Karpas-422 (cell line): ENCODE measurements around the gene LCMT2. TPM values are rescaled to one million over a fixed set of nuclear protein-coding genes. Genes with fewer than 3 reads are reported as not detected.

ENCODE experiments used
- DNase-seq: peaks from one replicate; pipeline ENCODE4 v3.0.0-alpha.2; 2015
- H2AFZ ChIP-seq: fragments of 200-600 bp; sonication (generic); 2 replicates; pipeline ENCODE4 v1.6.1; 2014; ENCODE audit warnings: antibody characterized with exemption, low read length, mixed read lengths
- H3K27ac ChIP-seq: fragments of 200-600 bp; sonication (generic); 2 replicates; pipeline ENCODE4 v1.5.1; 2014; ENCODE audit warnings: mild to moderate bottlenecking, low read length, moderate library complexity
- H3K27me3 ChIP-seq: fragments of 200-600 bp; sonication (generic); 2 replicates; pipeline ENCODE4 v1.6.1; 2014; ENCODE audit warnings: low read length, mixed read lengths
- H3K36me3 ChIP-seq: fragments of 200-600 bp; sonication (generic); 2 replicates; pipeline ENCODE4 v1.6.1; 2014; ENCODE audit warnings: low read length, mixed read lengths; ENCODE audit not compliant: insufficient read depth
- H3K4me1 ChIP-seq: fragments of 200-600 bp; sonication (generic); 2 replicates; pipeline ENCODE4 v1.6.1; 2014; ENCODE audit warnings: mild to moderate bottlenecking, low read length, mixed read lengths
- H3K4me2 ChIP-seq: fragments of 200-600 bp; sonication (generic); 2 replicates; pipeline ENCODE4 v1.6.1; 2014; ENCODE audit warnings: low read length, low read depth, mild to moderate bottlenecking; ENCODE audit not compliant: poor library complexity, severe bottlenecking
- H3K4me3 ChIP-seq: fragments of 200-600 bp; sonication (generic); 2 replicates; pipeline ENCODE4 v1.5.1; 2014; ENCODE audit warnings: mild to moderate bottlenecking, antibody characterized with exemption, low read length, mixed read lengths
- H3K79me2 ChIP-seq: fragments of 200-600 bp; sonication (generic); 2 replicates; pipeline ENCODE4 v1.6.1; 2014; ENCODE audit warnings: mild to moderate bottlenecking, low read length, mixed read lengths
- H3K9ac ChIP-seq: fragments of 200-600 bp; sonication (generic); 2 replicates; pipeline ENCODE4 v1.6.0; 2014; ENCODE audit warnings: low read length
- H3K9me2 ChIP-seq: fragments of 200-600 bp; sonication (generic), shearing (Covaris generic); replicated peaks from 2 replicates; pipeline ENCODE4 v1.6.0; 2014; ENCODE audit warnings: mild to moderate bottlenecking, low read length, moderate library complexity; ENCODE audit not compliant: insufficient read depth
- H3K9me3 ChIP-seq: fragments of 300-700, 200-600 bp; sonication (generic); 2 replicates; pipeline ENCODE4 v1.6.1; 2014; ENCODE audit warnings: low read length, mixed read lengths
- H4K20me1 ChIP-seq: fragments of 200-600 bp; sonication (generic); 2 replicates; pipeline ENCODE4 v1.6.1; 2014; ENCODE audit warnings: mild to moderate bottlenecking, antibody characterized with exemption, low read length, low read depth; ENCODE audit not compliant: insufficient read depth
- total RNA-seq: library from RNA; depleted of rRNA; stranded (reverse); fragments of >200 nt; shearing (Covaris generic); gene quantifications from 2 replicates; pipeline ENCODE4 v1.2.3, GENCODE V29; 2014; ENCODE audit warnings: low replicate concordance

Gene LCMT2
- total RNA-seq, 1 experiment from 2014 or later = 11.1 TPM

DNA sequence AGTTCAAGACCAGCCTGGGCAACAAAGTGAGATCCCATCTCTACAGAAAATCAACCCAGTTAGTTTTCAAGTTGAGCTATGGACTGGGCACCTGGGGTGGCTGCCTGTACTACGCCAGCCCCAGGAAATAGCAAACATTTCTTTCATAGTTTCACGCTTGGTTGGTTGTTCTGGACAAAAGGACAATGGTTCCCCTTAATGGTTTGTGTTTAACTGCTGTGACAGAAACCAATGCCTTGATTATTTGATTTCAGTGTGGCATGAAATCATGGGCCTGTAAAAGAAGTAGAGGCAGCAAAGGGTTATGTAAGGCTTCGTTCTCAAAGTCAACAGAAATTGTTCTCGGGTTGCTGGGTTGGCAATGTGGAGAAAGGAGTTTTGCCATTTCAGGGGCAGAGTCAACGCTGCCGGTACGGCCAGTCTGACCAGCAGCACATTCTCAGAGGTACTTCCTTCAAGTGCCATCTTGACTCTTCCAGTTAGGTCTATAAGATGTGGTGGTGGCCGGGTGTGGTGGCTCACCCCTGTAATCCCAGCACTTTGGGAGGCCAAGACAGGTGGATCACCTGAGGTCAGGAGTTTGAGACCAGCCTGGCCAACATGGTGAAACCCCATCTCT is 12.7 kb downstream of the LCMT2 start:
- Histone ChIP-seq H3K9ac (no peak overlapping the region), H3K27me3 (no peaks in the 10 kb centered on the region), H3K9me3 (no peaks in the 10 kb centered on the region), H3K36me3 (no peaks in the 10 kb centered on the region), H4K20me1 (no peaks in the 10 kb centered on the region), H3K27ac (no peak overlapping the region), H3K4me3 (no peak overlapping the region), H3K4me2 (no peak overlapping the region), H2AFZ (no peak overlapping the region), H3K79me2 (no peaks in the 10 kb centered on the region), H3K9me2 (no peaks in the 10 kb centered on the region), H3K4me1 (no peaks in the 10 kb centered on the region)
- DNase-seq = no peak

DNA sequence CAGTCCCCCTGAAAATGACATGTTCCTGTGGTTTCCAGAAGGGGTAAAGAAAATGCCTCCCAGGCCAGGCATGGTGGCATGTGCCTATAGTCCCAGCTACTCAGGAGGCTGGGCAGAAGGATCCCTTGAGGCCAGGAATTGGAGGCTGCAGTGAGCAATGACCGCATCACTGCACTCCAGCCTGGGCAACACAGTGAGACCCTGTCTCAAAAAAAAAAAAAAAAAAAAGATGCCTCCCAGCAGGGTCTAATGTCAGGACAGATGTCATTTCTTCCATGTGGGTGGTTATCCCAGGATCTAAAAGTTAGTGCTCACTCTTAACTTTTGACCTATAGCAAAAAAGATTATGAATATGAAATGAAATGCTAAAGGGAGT is 13.4 kb downstream of the LCMT2 start:
- H3K4me2 ChIP-seq = no peak overlapping the region
- H3K27me3 ChIP-seq = no peaks in the 10 kb centered on the region
- H3K9me2 ChIP-seq = no peaks in the 10 kb centered on the region
- H2AFZ ChIP-seq = no peak overlapping the region
- H3K4me1 ChIP-seq = no peaks in the 10 kb centered on the region
- no peak overlapping the region for H3K4me3 ChIP-seq
- H4K20me1 ChIP-seq = no peaks in the 10 kb centered on the region
- no peaks in the 10 kb centered on the region for H3K9me3 ChIP-seq
- no peaks in the 10 kb centered on the region for H3K36me3 ChIP-seq
- no peak for DNase-seq
- no peak overlapping the region for H3K9ac ChIP-seq
- no peaks in the 10 kb centered on the region for H3K79me2 ChIP-seq
- H3K27ac ChIP-seq = no peak overlapping the region

DNA sequence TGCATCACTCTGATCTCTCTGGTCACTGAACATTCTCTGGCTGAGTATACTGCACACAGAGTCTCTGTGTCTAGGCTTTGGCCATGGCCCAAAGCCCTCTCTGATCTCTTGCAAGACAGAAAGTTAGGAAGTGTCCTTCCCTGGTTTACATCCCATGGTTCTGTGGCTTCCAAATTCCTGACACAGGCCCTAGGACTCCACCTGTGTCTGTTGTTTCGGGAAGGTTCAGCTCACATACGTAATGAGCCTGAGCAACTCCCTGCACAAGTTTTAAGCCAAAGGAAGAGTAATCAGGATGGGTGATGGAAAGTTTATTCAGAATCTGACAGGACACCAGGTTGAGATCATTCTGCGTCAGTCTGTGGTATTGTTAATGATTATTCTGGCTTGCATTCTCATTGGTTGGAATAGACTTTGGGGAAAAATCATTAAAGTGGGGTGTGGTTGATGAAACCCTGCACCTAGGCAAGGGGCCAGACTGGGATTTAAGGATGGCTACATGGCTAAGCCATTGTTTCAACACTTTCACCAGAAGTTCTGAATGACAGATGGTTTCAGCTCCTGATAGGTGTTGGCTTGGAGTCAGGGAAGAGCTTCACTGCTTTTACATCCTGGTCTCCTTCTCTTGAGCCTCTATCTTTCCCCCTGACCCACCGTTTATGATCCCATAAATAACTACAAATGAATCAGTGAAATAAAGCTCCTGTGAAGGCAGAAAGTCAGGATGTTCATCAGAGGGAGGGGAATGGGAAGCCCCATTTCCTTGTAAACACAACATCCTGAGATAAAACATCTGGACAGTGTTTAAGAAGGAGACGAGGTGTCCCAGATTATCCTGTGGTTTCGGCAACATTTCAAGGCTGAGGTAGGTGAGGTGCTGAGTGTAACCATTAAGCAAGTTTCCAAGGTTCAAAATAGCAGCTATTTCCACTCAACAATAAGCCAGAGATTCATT is 14.1 kb downstream of the LCMT2 start:
- Histone ChIP-seq H3K9ac (no peak overlapping the region), H3K79me2 (no peaks in the 10 kb centered on the region), H3K36me3 (no peaks in the 10 kb centered on the region), H2AFZ (no peak overlapping the region), H3K9me2 (no peaks in the 10 kb centered on the region), H4K20me1 (no peaks in the 10 kb centered on the region), H3K27ac (no peak overlapping the region), H3K4me2 (no peak overlapping the region), H3K27me3 (no peaks in the 10 kb centered on the region), H3K4me1 (no peaks in the 10 kb centered on the region), H3K4me3 (no peak overlapping the region), H3K9me3 (no peaks in the 10 kb centered on the region)
- DNase-seq = no peak

DNA sequence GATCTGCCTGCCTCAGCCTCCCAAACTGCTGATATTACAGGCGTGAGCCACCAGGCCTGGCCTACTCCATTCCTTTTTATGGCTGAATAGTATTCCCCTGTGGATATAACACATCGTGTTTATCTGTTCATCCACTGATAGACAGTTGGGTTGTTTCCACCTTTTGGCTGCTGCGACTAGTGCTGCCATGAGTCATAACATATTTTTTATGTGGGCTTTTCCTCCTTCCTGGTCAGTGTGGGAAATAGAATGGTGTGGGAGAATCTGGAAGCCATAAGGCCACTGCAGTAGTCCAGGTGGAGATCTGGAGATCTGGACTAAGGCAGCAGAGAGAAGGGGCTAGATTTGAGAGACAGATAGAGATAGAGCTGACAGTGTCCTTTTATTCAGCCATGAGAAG is 16.2 kb downstream of the LCMT2 start:
- no peak for DNase-seq
- H3K4me1 ChIP-seq = no peaks in the 10 kb centered on the region
- H3K79me2 ChIP-seq = no peaks in the 10 kb centered on the region
- no peaks in the 10 kb centered on the region for H3K9me3 ChIP-seq
- no peaks in the 10 kb centered on the region for H3K36me3 ChIP-seq
- H4K20me1 ChIP-seq = no peaks in the 10 kb centered on the region
- no peak overlapping the region for H3K4me2 ChIP-seq
- no peak overlapping the region for H2AFZ ChIP-seq
- no peaks in the 10 kb centered on the region for H3K9me2 ChIP-seq
- no peaks in the 10 kb centered on the region for H3K27me3 ChIP-seq
- no peak overlapping the region for H3K27ac ChIP-seq
- H3K9ac ChIP-seq = no peak overlapping the region
- H3K4me3 ChIP-seq = no peak overlapping the region

DNA sequence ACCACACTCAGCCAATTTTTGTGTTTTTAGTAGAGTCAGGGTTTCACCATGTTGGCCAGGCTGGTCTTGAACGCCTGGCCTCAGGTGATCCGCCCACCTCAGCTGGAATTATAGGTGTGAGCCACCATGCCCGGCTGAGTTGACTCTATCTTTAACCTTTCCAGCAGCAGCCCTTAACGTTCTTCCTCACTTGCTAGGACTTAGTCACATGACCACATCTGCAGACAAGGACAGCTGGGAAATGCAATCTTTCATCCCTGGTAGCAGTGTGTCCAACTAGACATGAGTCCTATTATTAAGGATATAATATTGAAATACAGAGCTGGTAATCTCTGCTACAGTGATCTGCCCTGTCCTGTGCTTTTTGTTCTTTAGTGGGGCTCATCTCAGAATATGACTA is 18.0 kb downstream of the LCMT2 start:
- Histone ChIP-seq H3K9me3 (no peaks in the 10 kb centered on the region), H3K36me3 (no peaks in the 10 kb centered on the region), H4K20me1 (no peaks in the 10 kb centered on the region), H2AFZ (no peak overlapping the region), H3K4me3 (no peak overlapping the region), H3K27me3 (no peaks in the 10 kb centered on the region), H3K9ac (no peak overlapping the region), H3K9me2 (no peaks in the 10 kb centered on the region), H3K79me2 (no peaks in the 10 kb centered on the region), H3K4me2 (no peak overlapping the region), H3K4me1 (no peaks in the 10 kb centered on the region), H3K27ac (no peak overlapping the region)
- no peak for DNase-seq

DNA sequence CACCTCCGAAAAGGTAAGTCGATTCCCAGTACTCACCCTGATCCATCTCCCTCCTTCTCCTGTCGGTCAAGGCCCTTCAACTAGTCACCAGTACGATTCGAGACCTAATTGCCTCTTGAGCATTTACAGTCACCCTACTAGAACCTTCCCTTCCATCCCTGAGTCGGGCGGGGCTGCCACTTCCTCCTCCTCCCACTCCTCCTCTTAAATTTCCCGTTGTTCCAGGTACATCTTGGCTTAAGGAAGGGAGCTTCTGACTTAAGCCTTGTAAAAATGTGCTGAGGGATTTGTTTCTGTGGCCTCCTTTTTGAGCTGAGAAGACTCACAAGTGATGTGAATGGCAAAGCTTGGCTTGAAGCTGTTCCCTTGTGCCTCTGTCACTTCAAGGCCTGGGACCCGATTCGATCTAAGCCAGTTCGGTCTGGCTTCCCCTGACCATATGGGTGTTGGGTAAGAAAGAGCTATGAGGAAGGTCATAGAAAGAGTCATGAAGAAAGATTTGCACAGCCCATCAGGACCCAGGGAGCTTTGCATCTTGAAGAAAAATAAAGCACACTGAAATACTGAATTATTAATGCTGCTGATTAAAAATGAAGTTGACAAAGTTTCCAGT is 28.1 kb downstream of the LCMT2 start, which contains the start of gene TGM7:
TSS of gene TGM7 (minus strand) at position 51 of the 613 bp plus-strand sequence.
- H3K9me2 ChIP-seq = no peaks in the 10 kb centered on the region
- H3K4me1 ChIP-seq = no peaks in the 10 kb centered on the region
- no peak for DNase-seq
- no peaks in the 10 kb centered on the region for H4K20me1 ChIP-seq
- no peaks in the 10 kb centered on the region for H3K36me3 ChIP-seq
- H3K27ac ChIP-seq = no peak within 1 kb of the TSS
- no peak within 1 kb of the TSS for H3K4me2 ChIP-seq
- no peak within 1 kb of the TSS for H3K4me3 ChIP-seq
- no peaks in the 10 kb centered on the region for H3K27me3 ChIP-seq
- H2AFZ ChIP-seq = no peak within 1 kb of the TSS
- no peaks in the 10 kb centered on the region for H3K79me2 ChIP-seq
- no peaks in the 10 kb centered on the region for H3K9me3 ChIP-seq
- no peak within 1 kb of the TSS for H3K9ac ChIP-seq

DNA sequence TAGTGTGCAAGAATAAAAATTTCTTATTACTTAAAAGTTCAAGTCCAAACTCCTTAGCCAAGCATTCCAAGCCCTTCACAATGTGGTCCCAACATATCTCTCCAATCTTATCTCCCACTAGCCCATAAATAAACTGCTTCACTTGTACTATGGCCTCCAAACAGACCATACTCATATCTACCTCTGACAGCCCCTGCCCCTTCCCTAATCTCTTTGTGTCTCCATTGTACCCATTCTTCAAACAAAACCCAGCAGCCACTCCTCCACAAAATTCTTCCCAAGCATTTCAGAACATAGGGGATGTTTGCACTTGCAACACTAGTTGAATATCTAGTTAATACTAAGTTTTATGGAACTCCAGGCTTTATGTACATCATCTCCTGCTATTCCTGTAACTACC is 30.5 kb downstream of the LCMT2 start:
- H3K9me2 ChIP-seq = no peaks in the 10 kb centered on the region
- H3K4me3 ChIP-seq = no peak overlapping the region
- H3K27ac ChIP-seq = no peak overlapping the region
- H3K4me2 ChIP-seq = no peak overlapping the region
- no peaks in the 10 kb centered on the region for H3K27me3 ChIP-seq
- no peaks in the 10 kb centered on the region for H4K20me1 ChIP-seq
- no peaks in the 10 kb centered on the region for H3K4me1 ChIP-seq
- H3K9me3 ChIP-seq = no peaks in the 10 kb centered on the region
- no peak for DNase-seq
- H2AFZ ChIP-seq = no peak overlapping the region
- H3K36me3 ChIP-seq = no peaks in the 10 kb centered on the region
- H3K9ac ChIP-seq = no peak overlapping the region
- no peaks in the 10 kb centered on the region for H3K79me2 ChIP-seq

DNA sequence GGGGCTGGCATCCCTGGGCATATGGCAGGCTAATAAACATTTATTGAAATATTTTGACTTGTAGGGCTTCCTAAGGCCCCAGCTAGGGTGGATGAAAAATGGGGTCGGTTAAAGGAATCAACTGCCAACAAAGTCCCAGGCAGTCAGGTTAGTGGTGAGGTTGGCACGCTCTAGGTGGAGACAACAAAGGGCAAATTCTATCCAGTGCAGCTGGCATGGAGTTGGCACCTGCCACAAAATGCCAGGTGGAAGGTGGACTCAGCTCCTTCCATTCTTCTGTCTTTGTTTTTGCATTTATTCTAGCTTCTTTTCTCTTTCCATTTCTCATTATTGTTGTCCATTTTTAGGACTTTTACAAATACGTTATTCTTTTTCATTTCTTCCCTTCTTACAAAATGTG is 31.0 kb downstream of the LCMT2 start:
- H3K4me3 ChIP-seq = no peak overlapping the region
- no peak overlapping the region for H3K27ac ChIP-seq
- H3K79me2 ChIP-seq = no peaks in the 10 kb centered on the region
- H4K20me1 ChIP-seq = no peaks in the 10 kb centered on the region
- no peaks in the 10 kb centered on the region for H3K4me1 ChIP-seq
- no peak overlapping the region for H3K4me2 ChIP-seq
- H3K9me3 ChIP-seq = no peaks in the 10 kb centered on the region
- no peaks in the 10 kb centered on the region for H3K27me3 ChIP-seq
- H3K9ac ChIP-seq = no peak overlapping the region
- H2AFZ ChIP-seq = no peak overlapping the region
- no peaks in the 10 kb centered on the region for H3K36me3 ChIP-seq
- no peaks in the 10 kb centered on the region for H3K9me2 ChIP-seq
- no peak for DNase-seq
